ENCODE measurements around the gene SATL1. TPM values are rescaled to one million over a fixed set of nuclear protein-coding genes. Genes with fewer than 3 reads are reported as not detected.
"Not testable (repeated sequence)": the region's sequence is repeated elsewhere in the genome, so short reads cannot be mapped to it uniquely, and the experiment has no call there.

Gene SATL1
- total RNA-seq, 4 donors from 2014 or later: 0.48 TPM; not detected in 3

DNA sequence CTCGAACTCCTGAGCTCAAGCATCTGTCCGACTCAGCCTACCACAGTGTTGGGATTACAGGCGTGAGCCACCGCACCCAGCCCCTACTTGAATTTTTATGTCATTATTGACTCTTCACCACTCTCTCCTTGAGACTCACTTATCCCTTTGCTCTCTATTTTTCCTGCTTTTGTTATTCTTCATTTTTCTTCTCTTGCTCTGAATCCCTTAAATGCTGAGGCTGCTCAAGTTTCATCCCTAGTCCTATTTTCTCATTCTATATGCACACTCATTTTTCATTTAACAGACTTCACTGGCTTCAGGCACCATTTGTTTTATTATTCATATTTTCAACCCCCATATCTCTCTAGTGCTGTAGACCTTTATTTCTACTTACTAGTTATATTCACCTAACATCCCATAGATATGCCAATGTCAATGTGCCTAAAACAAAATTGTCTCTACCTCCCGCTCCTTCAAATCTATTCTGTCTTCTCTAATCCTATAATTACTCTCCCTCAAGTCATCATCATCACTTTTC is 154.2 kb downstream of the SATL1 start:
- DNase-seq: no peak
- Histone ChIP-seq H3K4me1 (no peaks in the 10 kb centered on the region), H3K36me3 (no peaks in the 10 kb centered on the region), H3K9me3 (no peaks in the 10 kb centered on the region), H3K4me3 (no peak overlapping the region), H3K27ac (no peak overlapping the region), H3K27me3 (no peaks in the 10 kb centered on the region)
- intact Hi-C loops (cut with DNase I; ENCODE audit: low total_unique reads): no loop called here
- no peak for TF ChIP-seq POLR2A (IDR thresholded peaks at IDR 0.05)
- TF ChIP-seq, protein P1, sequence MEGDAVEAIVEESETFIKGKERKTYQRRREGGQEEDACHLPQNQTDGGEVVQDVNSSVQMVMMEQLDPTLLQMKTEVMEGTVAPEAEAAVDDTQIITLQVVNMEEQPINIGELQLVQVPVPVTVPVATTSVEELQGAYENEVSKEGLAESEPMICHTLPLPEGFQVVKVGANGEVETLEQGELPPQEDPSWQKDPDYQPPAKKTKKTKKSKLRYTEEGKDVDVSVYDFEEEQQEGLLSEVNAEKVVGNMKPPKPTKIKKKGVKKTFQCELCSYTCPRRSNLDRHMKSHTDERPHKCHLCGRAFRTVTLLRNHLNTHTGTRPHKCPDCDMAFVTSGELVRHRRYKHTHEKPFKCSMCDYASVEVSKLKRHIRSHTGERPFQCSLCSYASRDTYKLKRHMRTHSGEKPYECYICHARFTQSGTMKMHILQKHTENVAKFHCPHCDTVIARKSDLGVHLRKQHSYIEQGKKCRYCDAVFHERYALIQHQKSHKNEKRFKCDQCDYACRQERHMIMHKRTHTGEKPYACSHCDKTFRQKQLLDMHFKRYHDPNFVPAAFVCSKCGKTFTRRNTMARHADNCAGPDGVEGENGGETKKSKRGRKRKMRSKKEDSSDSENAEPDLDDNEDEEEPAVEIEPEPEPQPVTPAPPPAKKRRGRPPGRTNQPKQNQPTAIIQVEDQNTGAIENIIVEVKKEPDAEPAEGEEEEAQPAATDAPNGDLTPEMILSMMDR (IDR thresholded peaks at IDR 0.05): no peak

GRCh38 chrX:85084770-85085393 is 158.7 kb downstream of the SATL1 start:
- H3K4me1 ChIP-seq: no peaks in the 10 kb centered on the region
- H3K4me3 ChIP-seq: no peak overlapping the region
- no peaks in the 10 kb centered on the region for H3K9me3 ChIP-seq
- H3K27me3 ChIP-seq: peaks cover 0 to 4% of the 10 kb centered on the region in 2 donors
- no peak overlapping the region for H3K27ac ChIP-seq
- DNase-seq: no peak
- H3K36me3 ChIP-seq: no peaks in the 10 kb centered on the region
- TF ChIP-seq, protein P1 (IDR thresholded peaks at IDR 0.05): peak; percentile 53 to 68 (median 58)
- TF ChIP-seq POLR2A (IDR thresholded peaks at IDR 0.05): no peak
- intact Hi-C loops (cut with DNase I; ENCODE audit: low total_unique reads): no loop called here

- intact Hi-C loops (cut with DNase I; ENCODE audit: low total_unique reads); H3K27me3 ChIP-seq; H3K4me1 ChIP-seq; H3K4me3 ChIP-seq; DNase-seq; H3K9me3 ChIP-seq; H3K27ac ChIP-seq; H3K36me3 ChIP-seq: not testable (repeated sequence)
These were observed 166.3 kb downstream of the SATL1 start for GRCh38 chrX:85077247-85077646.

- no peak overlapping the region for H3K4me3 ChIP-seq
- TF ChIP-seq, protein P1 (IDR thresholded peaks at IDR 0.05): no peak
- H3K36me3 ChIP-seq: no peaks in the 10 kb centered on the region
- H3K4me1 ChIP-seq: no peaks in the 10 kb centered on the region
- intact Hi-C loops (cut with DNase I; ENCODE audit: low total_unique reads): no loop called here
- H3K27ac ChIP-seq: no peak overlapping the region
- no peaks in the 10 kb centered on the region for H3K9me3 ChIP-seq
- no peaks in the 10 kb centered on the region for H3K27me3 ChIP-seq
- no peak for DNase-seq
These were observed 177.9 kb downstream of the SATL1 start for GRCh38 chrX:85065512-85066198.

- intact Hi-C loops (cut with DNase I; ENCODE audit: low total_unique reads): no loop called here
- no peaks in the 10 kb centered on the region for H3K27me3 ChIP-seq
- H3K4me1 ChIP-seq: no peaks in the 10 kb centered on the region
- TF ChIP-seq POLR2A (IDR thresholded peaks at IDR 0.05): no peak
- TF ChIP-seq, protein P1 (IDR thresholded peaks at IDR 0.05): peak in 2 of 4 experiments; percentile 8 to 29
- no peaks in the 10 kb centered on the region for H3K9me3 ChIP-seq
- no peaks in the 10 kb centered on the region for H3K36me3 ChIP-seq
- DNase-seq: no peak
- H3K4me3 ChIP-seq: no peak overlapping the region
- H3K27ac ChIP-seq: no peak overlapping the region
These were observed 190.8 kb downstream of the SATL1 start for GRCh38 chrX:85052636-85053343.
